NCI-H1105 (cell line): ENCODE measurements around the gene RPS6KC1.
A peak's percentile ranks its signal among the peaks of the same experiment; 100 is the strongest.
"Not testable (repeated sequence)": the region's sequence is repeated elsewhere in the genome, so short reads cannot be mapped to it uniquely, and the experiment has no call there.

Experiments
- DNase-seq: peaks from one replicate; lab custom pipeline; 2025; lab: John Stamatoyannopoulos, UW

RPS6KC1 gene

DNA sequence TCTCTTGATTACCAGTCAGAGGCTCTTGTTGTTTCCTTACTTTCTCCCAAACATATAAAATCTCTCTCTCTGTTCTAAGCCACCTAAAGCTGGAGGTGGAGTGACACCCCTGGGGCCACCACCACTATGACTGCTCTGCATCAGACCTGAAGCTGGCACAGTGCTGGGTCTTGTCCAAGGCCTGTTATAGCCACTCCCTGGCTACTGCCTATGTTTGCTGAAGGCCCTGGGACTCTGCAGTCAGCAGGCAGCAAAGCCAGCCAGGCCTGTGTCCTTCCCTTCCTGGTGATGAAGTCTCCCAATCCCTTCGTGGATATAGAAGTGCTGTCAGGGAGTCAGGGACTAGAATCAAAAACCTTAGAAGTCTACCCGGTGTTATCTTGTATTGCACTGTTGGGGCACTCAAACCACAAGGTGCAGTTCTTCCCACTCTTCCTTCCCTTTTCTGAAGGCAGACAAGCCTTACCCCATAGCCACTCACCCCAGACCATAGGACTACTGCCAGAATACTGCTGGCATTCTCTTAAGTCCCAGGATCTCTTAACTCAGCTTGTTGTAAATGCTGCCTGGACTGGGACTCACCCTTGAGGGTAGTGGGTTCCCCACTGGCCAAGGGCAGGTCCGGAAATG, 103.1 kb downstream of the RPS6KC1 start:
- DNase-seq, result no peak

DNA sequence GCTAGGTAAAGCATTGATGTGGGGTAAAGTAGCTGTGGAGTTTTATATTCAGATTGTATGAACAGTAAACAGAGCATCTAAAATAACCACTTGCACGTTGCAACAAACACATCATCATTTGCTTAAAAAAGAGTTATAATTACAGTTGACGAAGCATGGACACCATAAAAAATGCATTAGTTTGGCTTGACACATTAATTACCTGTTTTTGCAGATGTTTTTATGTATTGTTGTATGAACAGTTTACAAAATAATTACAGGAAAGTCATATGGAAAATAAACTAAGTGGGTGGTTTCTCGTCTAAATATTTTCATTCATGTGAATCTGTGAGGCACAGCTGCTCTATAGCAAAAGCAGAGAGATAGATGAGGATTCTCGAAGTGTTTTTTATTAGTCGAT, 108.3 kb downstream of the RPS6KC1 start:
- peak; percentile 63 for DNase-seq

DNA sequence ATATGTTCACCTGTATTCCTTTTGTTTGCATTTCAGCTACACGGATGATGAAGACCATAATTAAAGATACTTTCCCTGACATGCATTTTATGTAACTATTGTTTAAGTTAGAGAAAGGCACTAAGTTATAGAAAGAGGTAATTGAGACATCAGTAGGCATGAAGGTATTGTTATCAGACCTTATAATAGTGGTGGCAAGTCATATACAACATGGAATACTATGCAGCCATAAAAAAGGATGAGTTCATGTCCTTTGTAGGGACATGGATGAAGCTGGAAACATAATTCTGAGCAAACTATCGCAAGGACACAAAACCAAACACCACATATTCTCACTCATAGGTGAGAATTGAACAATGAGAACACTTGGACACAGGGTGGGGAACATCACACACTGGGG, 109.4 kb downstream of the RPS6KC1 start:
- not testable (repeated sequence) for DNase-seq

DNA sequence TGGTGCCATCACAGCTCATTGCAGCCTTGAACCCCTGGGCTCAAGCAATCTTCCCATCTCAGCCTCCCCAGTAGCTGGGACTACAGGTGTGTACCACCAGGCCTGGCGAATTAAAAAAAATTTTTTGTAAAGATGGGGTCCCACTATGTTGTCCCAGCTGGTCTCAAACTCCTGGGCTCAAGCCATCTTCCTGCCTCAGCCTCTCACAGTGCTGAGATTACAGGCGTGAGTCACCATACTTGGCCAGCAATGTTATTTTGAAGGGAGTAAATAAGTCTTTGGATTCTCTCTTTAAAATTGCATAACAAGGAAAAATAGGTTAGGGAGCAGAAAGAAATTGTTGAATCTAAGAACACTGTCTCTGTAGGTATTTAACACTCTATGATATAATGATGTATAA, 111.3 kb downstream of the RPS6KC1 start:
- DNase-seq, result no peak

DNA sequence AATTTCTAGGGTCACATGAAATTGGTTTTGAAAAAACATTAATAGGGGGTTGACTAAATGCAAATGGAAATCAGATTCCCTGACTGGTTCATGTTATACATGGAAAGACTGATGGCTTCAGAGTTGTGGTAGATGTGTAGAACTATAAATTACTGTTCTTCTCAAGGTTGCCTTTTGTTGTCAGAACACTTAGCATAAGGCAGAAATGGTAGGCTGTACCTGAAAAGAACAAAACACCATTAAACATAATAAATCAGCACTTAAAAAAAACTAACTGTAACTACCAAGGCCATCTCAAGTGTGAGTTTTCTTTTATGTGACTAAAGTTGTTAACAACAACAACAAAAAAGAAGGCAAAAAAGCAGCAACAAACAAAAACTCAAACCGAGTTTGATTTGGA, 111.8 kb downstream of the RPS6KC1 start:
- DNase-seq, result no peak

DNA sequence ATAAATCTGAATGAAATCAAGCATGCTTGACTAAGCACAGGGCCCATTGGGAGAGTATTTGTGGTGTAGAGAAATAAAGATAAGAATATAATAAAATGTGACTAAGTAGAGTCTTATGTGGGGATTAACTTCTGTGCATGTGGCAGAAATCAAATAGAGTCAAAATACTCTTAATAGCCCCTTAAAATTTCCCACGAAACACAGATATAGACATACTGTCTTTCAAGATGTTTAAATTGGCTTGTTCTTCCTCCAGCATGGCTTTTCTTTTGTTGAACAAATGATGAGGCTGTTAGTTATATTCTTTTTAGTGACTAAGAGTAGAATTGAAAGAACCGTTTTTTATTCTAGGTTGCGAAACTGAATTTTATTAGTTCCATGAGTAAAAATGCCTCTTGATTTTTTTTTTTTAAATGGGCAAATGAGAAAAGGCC, 112.3 kb downstream of the RPS6KC1 start:
- DNase-seq, result no peak

DNA sequence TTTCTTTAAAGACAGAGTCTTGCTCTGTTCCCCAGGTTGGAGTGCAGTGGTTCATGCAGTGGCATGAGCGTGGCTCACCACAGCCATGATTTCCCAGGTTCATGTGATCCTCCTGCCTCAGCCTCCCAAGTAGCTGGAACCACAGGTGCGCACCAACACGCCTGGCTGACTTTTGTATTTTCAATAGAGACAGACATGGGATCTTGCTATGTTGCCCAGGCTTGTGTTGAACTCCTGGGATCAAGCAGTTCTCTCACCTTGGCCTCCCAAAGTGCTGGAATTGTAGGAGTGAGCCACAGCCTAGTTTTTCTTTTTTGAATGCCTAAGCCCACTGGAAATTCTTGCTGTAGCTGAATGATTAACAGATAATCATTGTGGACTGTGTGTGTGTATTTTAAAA, 113.5 kb downstream of the RPS6KC1 start:
- DNase-seq, result no peak

DNA sequence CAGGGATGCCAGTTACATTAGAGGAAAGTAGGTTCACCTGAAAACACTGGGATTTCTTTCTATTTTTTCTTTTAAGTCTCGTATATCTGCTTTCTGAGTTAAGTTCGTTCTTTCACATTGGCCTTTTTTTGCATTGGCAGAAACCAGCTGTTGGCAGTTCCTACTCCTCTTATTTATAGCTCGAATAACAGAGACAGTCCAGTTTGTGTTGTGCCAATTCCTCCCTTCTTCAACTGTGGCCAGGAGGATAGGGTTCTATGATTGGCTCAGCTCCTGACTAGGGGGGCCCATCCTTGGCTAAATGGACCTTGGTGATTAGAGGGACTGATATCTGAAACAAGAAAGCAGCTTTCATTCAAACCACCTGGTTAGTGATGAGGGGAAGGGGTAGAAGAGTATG, 115.8 kb downstream of the RPS6KC1 start:
- no peak for DNase-seq

DNA sequence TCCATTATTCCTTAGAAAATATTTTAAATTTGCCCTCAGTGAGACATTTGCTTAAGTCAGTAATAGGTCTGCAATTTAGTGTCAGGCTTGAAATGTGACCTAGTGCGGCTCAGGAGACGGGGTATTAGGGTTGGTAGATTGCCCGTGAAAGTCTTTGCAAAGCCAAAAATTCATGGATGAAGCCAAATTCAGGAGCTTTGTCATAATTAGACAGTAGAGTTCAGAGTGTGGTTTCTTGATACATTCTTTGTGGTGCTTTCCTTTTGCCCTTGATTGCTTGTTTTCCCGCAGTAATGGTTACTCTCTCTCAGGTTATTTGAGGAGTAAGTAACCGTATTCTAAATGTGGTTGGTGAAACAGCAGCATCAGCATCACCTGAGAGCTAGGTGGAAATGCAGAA, 120.7 kb downstream of the RPS6KC1 start:
- DNase-seq, result no peak

DNA sequence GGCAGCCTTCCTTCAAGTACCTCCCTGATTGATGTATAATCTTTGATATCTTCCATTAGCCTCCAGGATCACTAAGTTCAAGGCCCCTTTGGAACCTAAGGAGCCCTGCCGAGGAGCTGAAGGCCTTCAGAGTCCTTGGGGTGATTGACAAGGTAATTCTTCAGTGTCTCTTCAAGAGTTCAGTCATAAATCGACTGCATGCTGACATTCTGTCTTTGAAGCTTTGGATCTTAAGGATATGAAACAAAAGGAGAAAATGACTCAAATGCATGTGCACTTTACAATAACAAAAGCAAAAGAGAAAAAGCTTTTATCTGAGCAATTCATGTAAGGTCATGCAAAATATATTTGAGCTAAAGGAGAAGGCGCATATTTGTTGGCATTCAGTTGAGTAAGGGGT, 125.3 kb downstream of the RPS6KC1 start:
- DNase-seq, result no peak

DNA sequence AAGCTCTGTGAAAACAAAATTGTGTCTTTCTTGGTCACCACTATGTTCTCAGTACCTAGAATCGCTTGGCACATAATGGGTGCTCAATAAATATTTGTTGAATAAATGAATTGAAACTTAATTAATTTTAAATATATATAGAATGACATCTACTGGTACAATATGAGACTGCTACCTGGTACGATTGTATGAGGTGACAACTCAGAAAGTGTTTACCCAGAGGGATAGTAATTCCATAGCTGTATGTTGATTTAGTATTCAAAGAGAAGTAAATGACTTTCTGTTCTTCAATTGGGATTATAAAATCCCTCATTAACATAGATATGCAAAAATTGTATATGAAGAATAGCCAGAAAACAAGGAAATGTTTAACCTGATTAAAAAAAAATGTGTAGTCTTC, 128.7 kb downstream of the RPS6KC1 start:
- no peak for DNase-seq

DNA sequence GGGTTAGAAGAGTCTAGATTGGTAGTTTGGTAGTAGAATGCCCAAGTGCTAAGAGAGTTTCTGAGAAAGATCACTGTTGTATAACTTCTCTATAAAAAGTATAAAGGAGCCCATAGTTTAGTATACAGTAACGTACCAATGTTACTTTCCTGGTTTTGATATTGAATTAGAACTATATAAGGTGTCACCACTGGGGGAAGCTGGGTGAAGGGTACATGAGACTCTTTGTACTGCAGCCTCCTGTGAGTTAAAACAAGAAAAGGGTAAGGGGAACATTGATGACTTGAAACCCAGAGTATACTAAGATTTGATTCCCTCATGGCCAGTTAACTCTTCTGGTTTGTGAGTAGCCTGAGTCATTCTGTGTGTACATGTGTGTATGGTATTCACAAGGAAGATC, 129.8 kb downstream of the RPS6KC1 start:
- DNase-seq, result no peak

DNA sequence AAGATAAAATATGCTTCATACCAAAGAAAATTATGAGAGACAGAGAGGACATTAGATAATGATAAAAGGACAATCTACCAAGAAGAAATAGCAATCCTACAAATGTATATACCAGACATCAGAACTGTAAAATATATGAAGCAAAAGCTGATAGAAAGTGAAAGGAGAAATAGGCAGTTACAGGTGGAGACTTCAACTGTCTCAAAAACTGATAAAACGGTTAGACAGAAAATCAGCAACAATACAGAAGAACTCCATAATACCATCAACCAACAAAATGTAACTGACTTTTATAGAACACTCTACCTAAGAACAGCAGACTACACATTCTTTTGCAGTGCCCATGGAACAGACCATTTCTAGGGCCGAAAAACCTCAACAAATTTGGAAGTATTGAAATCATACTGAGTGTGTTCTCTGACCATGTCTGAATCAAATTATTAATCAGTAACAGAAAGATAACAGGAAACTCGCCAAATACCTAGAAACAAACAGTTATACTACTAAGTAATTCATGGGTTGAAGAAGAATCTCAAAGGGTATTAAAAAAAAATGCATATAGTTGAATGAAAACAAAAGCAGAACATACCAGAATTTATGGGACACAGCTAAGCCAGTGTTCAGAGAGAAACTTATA, 132.1 kb downstream of the RPS6KC1 start:
- no peak for DNase-seq

DNA sequence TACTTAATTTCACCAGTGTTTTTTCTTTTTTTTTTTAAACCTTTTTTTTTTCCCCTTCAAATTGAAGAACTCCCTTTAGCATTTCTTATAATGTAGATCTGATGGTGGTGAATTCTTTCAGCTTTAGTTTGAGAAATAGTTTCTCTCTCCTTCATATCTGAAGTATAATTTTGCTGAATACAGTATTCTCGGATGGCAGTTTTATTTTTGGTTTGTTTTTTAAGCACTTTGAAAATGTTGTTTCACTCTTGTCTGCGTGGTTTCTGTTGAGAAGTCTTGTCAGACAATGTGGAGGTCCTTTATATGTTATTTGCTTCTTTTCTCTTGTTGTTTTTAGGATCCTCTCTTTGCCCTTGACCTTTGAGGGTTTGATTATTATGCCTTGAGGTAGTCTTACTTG, 135.1 kb downstream of the RPS6KC1 start:
- DNase-seq, result no peak

DNA sequence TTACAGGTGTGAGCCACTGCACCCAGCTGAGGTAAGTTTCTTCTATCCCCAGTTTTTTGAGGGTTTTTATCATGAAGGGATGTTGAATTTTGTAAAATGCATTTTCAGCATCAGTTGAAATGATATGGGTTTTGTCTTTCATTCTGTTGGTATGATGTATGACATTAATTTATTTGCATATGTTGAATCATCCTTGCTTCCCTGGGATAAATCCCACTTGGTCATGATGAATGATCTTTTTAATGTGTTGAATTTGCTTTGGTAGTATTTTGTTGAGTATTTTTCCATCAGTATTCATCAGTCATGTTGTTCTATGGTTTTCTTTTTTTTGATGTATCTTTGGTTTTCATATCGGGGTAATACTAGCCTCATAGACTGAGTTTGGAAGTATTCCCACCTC, 141.0 kb downstream of the RPS6KC1 start:
- DNase-seq, result no peak

DNA sequence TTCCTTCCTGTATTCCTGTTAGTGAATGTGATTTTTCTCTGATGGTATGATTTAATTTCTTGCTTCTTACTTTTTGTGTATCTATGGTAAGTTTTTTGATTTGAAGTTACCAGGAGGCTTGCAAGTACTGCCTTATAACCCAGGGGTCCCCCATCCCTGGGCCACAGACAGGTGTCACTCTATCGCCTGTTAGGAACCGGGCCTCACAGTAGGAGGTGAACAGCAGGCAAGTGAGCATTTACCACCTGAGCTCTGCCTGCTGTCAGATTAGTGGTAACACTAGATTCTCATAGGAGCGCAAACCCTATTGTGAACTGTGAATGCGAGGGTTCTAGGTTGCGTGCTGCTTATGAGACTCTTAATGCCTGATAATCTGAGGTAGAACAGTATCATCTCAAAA, 143.3 kb downstream of the RPS6KC1 start:
- DNase-seq, result no peak

DNA sequence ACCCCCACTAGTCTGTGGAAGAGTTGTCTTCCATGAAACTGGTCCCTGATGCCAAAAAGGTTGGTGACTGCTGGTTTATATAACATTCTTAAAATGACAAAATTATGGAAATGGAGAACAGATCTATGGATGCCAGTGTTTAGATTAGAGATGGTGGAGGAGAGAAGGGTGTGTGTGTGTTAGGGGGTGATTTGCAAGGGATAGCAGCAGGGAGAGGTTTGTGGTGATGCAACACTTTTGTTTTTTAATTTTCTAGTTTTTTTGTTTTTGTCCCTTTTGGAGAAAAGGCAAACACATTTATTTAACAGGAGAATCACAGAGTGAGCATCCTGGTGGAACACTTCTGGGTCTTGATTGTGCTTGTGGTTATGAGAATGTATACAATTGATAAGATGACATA, 143.8 kb downstream of the RPS6KC1 start:
- no peak for DNase-seq

DNA sequence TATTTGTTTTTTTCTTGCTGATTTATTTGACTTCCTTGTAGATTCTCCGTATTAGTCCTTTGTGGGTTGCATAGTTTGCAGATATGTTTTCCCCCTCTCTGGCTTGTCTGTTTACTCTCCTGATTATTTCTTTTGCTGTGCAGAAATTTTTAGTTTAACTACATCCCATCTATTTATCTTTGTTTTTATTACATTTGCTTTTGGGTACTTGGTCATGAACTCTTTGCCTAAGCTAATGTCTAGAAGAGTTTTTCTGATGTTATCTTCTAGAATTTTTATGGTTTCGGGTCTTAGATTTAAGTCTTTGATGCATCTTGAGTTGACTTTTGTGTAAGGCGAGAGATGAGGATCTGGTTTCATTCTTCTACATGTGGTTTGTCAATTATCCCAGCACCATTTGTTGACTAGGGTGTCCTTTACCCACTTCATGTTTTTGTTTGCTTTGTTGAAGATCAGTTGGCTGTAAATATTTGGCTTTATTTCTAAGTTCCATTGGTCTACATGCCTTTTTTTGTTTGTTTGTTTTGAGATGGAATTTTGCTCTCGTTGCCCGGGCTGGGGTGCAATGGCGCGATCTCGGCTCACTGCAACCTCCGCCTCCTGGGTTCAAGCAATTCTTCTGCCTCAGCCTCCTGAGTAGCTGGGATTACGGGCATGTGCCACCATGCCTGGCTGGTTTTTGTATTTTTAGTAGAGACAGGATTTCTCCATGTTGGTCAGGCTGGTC, 145.4 kb downstream of the RPS6KC1 start:
- not testable (repeated sequence) for DNase-seq

DNA sequence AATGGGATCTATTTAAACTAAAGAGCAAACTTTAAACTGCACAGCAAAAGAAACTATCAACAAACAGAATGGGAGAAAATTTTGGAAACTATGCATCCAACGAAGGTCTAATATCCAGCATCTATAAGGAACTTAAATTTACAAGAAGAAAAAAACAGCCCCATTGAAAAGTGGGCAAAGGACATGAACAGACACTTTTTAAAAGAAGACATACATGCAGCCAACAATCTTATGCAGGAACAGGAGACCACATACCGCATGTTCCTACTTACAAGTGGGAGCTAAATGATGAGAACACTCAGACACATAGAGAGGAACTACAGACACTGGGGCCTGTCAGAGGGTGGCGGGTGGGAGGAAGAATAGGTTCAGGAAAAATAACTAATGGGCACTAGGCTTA, 149.6 kb downstream of the RPS6KC1 start:
- DNase-seq, result no peak

DNA sequence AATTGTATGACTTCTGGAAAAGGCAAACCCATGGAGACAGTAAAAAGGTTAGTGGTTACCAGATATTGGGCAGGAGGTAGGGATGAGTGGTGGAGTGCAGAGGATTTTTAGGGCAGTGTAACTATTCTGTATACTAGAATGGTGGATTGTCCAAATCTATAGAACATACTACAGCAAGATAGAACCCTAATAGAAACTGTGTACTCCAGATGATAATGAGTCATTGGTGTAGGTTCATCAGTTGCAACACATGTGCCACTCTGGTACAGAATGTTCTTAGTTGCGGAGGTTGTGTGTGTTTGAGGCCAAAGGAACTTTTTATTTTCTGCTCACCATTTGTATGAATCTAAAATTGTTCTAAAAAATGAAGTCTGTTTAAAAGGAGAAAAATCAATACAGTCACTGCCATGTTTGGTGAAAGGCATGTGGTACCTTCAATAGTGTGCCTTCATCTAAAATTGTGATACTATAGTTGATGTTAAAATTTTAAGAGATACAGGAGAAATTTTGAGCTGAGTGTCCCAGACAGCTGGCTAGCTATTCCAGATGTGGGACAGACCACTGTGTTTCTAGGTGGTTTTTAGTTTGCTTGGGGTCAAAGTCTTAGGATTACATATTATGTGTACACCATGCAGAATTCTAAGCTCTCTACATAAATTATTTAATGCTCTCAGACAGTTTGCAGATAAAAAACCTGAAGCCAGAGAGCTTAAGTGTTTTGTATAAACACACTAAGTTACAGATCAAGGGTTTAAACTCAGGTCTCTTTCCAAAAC, 150.5 kb downstream of the RPS6KC1 start:
- no peak for DNase-seq

DNA sequence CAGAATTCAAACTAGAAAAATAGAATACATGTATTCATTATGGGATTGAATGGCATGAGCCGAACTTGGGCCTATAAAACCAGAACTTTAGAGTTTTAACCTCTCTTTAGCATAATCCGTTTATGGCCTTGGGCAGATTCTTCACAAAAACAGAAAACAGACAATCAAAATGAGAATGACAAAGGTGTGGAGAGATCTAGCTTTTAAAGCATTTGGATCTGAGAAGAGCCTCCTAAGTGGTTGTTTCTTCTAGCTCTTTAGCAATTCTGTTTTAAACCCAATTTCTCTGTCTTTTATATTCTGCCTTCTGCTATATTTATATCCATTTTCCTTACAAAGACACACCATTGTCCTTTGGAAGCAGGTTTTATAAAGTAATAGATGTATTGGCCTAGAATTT, 160.2 kb downstream of the RPS6KC1 start:
- no peak for DNase-seq

DNA sequence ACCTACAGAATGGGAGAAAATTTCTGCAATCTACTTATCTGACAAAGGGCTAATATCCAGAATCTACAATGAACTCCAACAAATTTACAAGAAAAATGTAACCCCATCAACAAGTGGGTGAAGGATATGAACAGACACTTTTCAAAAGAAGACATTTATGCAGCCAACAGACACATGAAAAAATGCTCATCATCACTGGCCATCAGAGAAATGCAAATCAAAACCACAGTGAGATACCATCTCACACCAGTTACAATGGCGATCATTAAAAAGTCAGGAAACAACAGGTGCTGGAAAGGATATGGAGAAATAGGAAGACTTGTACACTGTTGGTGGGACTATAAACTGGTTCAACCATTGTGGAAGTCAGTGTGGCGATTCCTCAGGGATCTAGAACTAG, 168.0 kb downstream of the RPS6KC1 start:
- DNase-seq, result not testable (repeated sequence)

DNA sequence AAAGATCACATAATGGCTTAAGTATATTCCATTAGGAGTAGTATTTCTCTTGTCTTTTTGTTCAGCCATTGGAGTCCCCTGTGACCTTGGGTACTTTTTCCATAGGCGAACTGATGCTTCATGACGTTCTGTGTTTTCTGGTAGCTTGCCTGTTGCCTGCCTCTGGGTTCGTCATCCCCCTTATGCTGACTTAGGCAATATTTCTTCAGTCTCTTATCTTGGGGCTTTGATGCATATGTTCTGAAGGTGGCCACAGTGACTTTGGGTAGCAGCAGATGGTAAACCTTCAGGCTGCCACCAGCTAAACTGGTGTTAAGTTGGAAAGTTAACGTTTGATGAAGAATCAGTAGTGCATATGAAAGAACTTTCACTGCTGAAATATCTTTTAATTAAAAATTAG, 170.2 kb downstream of the RPS6KC1 start:
- DNase-seq, result no peak
